ENCODE results near the gene INO80. TPM values are rescaled to one million over a fixed set of nuclear protein-coding genes. Genes with fewer than 3 reads are reported as not detected.

INO80 gene
- total and polyA plus RNA-seq, 2 donors (not counting 3 experiments of a cell fraction or from before 2014, with no cell fraction given): 5.7 to 29.1 TPM

DNA sequence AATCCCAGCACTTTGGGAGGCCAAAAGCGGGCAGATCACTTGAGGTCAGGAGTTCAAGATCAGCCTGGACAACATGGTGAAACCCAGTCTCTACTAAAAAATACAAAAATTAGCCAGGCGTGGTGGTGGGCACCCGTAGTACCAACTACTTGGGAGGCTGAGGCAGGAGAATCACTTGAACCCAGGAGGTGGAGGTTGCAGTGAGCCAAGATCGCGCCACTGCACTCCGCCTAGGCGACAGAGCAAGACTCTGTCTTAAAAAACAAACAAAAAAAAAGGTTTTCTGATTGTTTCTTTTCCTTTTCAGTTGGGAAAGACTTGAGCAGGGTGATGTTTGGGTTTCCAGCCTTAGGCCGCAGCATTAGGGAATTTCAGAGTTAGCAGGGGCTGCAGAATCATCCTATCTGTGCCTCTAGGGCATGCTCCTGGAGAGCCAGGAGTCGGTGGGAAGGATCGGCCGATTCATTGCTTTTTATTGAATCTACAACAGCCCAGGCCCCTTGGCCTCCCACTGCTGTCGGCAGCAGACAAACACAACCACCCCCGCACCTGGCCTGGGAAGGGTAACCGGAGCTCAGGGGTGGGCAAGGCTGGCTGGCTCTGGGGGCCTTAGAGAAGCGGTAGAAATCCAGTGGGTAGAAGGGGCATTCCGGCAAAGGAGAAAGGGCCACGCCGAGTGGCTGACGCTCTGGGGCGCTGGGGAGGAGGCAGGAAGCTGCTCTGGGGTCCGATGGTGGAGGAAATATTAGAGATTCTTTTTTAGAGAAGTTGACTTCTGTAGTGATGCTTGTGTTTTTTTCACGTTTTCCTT, 156.5 kb downstream of the INO80 start:
- no peak overlapping the region for H3K4me2 ChIP-seq (ENCODE audit: insufficient read depth, low read length)
- H4K20me1 ChIP-seq (replicated peaks; ENCODE audit: control insufficient read depth, extremely low read depth, insufficient read depth, low read length): no peaks in the 10 kb centered on the region
- H3K27me3 ChIP-seq (ENCODE audit: control insufficient read depth in 2 of 2, insufficient read depth in 2 of 2, low read length in 2 of 2): no peaks in the 10 kb centered on the region
- peaks cover 0 to 2% of the 10 kb centered on the region in 2 experiments for H3K36me3 ChIP-seq (ENCODE audit: control insufficient read depth in 2 of 2, extremely low read depth in 1 of 2, insufficient read depth in 2 of 2, low read length in 2 of 2)
- H3K9ac ChIP-seq (replicated peaks; ENCODE audit: extremely low read depth, insufficient read depth, low read length): no peak overlapping the region
- H3K79me2 ChIP-seq (ENCODE audit: control insufficient read depth, insufficient read depth, low read length): no peaks in the 10 kb centered on the region
- no peaks in the 10 kb centered on the region for H3K9me1 ChIP-seq (replicated peaks; ENCODE audit: control insufficient read depth, extremely low read depth, insufficient read depth, low read length)
- H3K27ac ChIP-seq (ENCODE audit: insufficient read depth, low read depth, low read length): no peak overlapping the region
- no peak for FAIRE-seq
- POLR2A ChIA-PET: no interaction called here
- CTCF ChIA-PET: interaction anchor here (1.6 kb wide), 1 partner anchor 226 kb away, joined by 3 read pairs; no protein-coding TSS in a partner anchor
- no peaks in the 10 kb centered on the region for H3K9me3 ChIP-seq (replicated peaks; ENCODE audit: control insufficient read depth, insufficient read depth, low read length)
- intact Hi-C loops (cut with micrococcal nuclease) (no loop called here), dilution Hi-C loops (cut with MboI; ENCODE audit: extremely low pct_ligation_motif_present, low sequenced_read_pairs) (no loop called here)
- DNase-seq (ENCODE audit: low read depth, low spot score): no peak
- no peaks in the 10 kb centered on the region for H3K4me1 ChIP-seq (ENCODE audit: control insufficient read depth, extremely low read depth, insufficient read depth, low read length)
- H3K4me3 ChIP-seq (replicated peaks in 1 of 3; ENCODE audit: insufficient read depth in 1 of 3, low read depth in 1 of 3, low read length in 3 of 3): no peak overlapping the region
- no peak overlapping the region for H2AFZ ChIP-seq (ENCODE audit: low read depth, low read length)
- BruUV-seq (replicated peaks): no TSS peak
- TF ChIP-seq FOS (IDR thresholded peaks at IDR 0.05; ENCODE audit: borderline replicate concordance, insufficient read depth, low read length) (no peak), EZH2 (IDR thresholded peaks at IDR 0.05; ENCODE audit: borderline replicate concordance, low read depth, low read length, severe bottlenecking) (no peak), JUN (IDR thresholded peaks at IDR 0.05; ENCODE audit: borderline replicate concordance, insufficient read depth, insufficient read length, low read depth) (no peak), POLR2AphosphoS5 (IDR thresholded peaks at IDR 0.05; ENCODE audit: insufficient read depth, low read depth, low read length) (no peak), GATA2 (IDR thresholded peaks at IDR 0.05; ENCODE audit: insufficient read depth, insufficient read length, low read depth, low read length) (no peak), MYC (IDR thresholded peaks at IDR 0.05; ENCODE audit: low read depth, low read length) (no peak), POLR2A (IDR thresholded peaks at IDR 0.05; ENCODE audit: low read depth, low read length) (no peak)
- TF ChIP-seq, protein P1, sequence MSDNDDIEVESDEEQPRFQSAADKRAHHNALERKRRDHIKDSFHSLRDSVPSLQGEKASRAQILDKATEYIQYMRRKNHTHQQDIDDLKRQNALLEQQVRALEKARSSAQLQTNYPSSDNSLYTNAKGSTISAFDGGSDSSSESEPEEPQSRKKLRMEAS (IDR thresholded peaks at IDR 0.05; ENCODE audit: insufficient read depth, insufficient read length): no peak
- TF ChIP-seq, protein P2, sequence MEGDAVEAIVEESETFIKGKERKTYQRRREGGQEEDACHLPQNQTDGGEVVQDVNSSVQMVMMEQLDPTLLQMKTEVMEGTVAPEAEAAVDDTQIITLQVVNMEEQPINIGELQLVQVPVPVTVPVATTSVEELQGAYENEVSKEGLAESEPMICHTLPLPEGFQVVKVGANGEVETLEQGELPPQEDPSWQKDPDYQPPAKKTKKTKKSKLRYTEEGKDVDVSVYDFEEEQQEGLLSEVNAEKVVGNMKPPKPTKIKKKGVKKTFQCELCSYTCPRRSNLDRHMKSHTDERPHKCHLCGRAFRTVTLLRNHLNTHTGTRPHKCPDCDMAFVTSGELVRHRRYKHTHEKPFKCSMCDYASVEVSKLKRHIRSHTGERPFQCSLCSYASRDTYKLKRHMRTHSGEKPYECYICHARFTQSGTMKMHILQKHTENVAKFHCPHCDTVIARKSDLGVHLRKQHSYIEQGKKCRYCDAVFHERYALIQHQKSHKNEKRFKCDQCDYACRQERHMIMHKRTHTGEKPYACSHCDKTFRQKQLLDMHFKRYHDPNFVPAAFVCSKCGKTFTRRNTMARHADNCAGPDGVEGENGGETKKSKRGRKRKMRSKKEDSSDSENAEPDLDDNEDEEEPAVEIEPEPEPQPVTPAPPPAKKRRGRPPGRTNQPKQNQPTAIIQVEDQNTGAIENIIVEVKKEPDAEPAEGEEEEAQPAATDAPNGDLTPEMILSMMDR (IDR thresholded peaks at IDR 0.05; ENCODE audit: extremely low read depth in 1 of 2, insufficient read depth in 1 of 2, low read depth in 1 of 2, low read length in 2 of 2): no peak

Measured in endothelial cell of umbilical vein (primary cell).